Liver (tissue), 9 donors: ENCODE results near the gene KRTAP15-1. TPM values are rescaled to one million over a fixed set of nuclear protein-coding genes. Genes with fewer than 3 reads are reported as not detected.

Experiments
- DNase-seq: peaks from one replicate; pipeline ENCODE4 v3.0.0-alpha.2; 2017; ENCODE audit warnings: low spot score
- H3K27ac ChIP-seq, 2 donors: one replicate each; pipeline ENCODE4 v1.7.0; 2013; ENCODE audit warnings: inconsistent platforms in 2 of 2, low read length in 2 of 2, control low read depth in 1 of 2, low read depth in 1 of 2, mild to moderate bottlenecking in 1 of 2
- H3K27me3 ChIP-seq, 4 donors: one replicate each; pipeline versions ENCODE4 v1.6.1 to v1.7.0; 2013; ENCODE audit warnings: low read length in 3 of 4, inconsistent platforms in 1 of 4, mild to moderate bottlenecking in 1 of 4, moderate library complexity in 1 of 4; ENCODE audit not compliant: control insufficient read depth in 4 of 4, insufficient read depth in 4 of 4
- H3K36me3 ChIP-seq, 4 donors: one replicate each; pipeline versions ENCODE4 v1.6.1 to v1.7.0; 2013; ENCODE audit warnings: low read length in 3 of 4, mild to moderate bottlenecking in 3 of 4, low read depth in 1 of 4, moderate library complexity in 1 of 4; ENCODE audit not compliant: control insufficient read depth in 4 of 4, insufficient read depth in 3 of 4
- H3K4me1 ChIP-seq, 4 donors: one replicate each; pipeline versions ENCODE4 v1.6.1 to v1.7.0; 2013; ENCODE audit warnings: low read length in 3 of 4, mild to moderate bottlenecking in 3 of 4, moderate library complexity in 1 of 4; ENCODE audit not compliant: control insufficient read depth in 4 of 4, insufficient read depth in 4 of 4
- H3K4me3 ChIP-seq, 3 donors: one replicate each; pipeline versions ENCODE4 v1.6.1 to v1.7.0; 2013; ENCODE audit warnings: low read length in 3 of 3, control low read depth in 1 of 3, low read depth in 1 of 3, mild to moderate bottlenecking in 1 of 3
- H3K9ac ChIP-seq, 2 donors: one replicate each; pipeline ENCODE4 v1.7.0; 2013; ENCODE audit warnings: low read length in 2 of 2, mild to moderate bottlenecking in 2 of 2, moderate library complexity in 2 of 2, control low read depth in 1 of 2, low read depth in 1 of 2
- H3K9me3 ChIP-seq, 4 donors: one replicate each; pipeline versions ENCODE4 v1.6.1 to v1.7.0; 2013; ENCODE audit warnings: low read length in 3 of 4; ENCODE audit not compliant: control insufficient read depth in 4 of 4
- ATF3 ChIP-seq: IDR thresholded peaks from 2 replicates; pipeline ENCODE4 v1.6.1; 2016; ENCODE audit warnings: antibody characterized with exemption
- CTCF ChIP-seq: fragments of 150-350 bp; IDR thresholded peaks from 2 replicates; pipeline ENCODE4 v1.5.1; 2017; ENCODE audit warnings: improper control_type of control experiment, low read depth, low read length; ENCODE audit not compliant: missing input control
- EGR1 ChIP-seq, 2 donors: IDR thresholded peaks; 2 replicates each; pipeline ENCODE4 v1.6.1; 2016 to 2018; ENCODE audit warnings: antibody characterized with exemption in 2 of 2, low read depth in 2 of 2
- FOXA1 ChIP-seq: IDR thresholded peaks from 2 replicates; pipeline ENCODE4 v1.6.1; 2016; ENCODE audit warnings: antibody characterized with exemption
- FOXA2 ChIP-seq: IDR thresholded peaks from 2 replicates; pipeline ENCODE4 v1.6.1; 2016; ENCODE audit warnings: antibody characterized with exemption
- GABPA ChIP-seq, 2 donors: IDR thresholded peaks in 1 of 2; conservative IDR thresholded peaks in 1 of 2; 2 replicates each; pipeline ENCODE4 v1.6.1; 2016; ENCODE audit warnings: antibody characterized with exemption in 2 of 2, mild to moderate bottlenecking in 1 of 2, moderate library complexity in 1 of 2
- HNF4A ChIP-seq, 2 donors: conservative IDR thresholded peaks; 2 replicates each; pipeline ENCODE4 v1.6.1; 2016; ENCODE audit warnings: antibody characterized with exemption in 2 of 2, mild to moderate bottlenecking in 2 of 2
- HNF4G ChIP-seq: IDR thresholded peaks from 2 replicates; pipeline ENCODE4 v1.6.1; 2016; ENCODE audit warnings: antibody characterized with exemption
- JUND ChIP-seq, 2 donors: IDR thresholded peaks; 2 replicates each; pipeline ENCODE4 v1.6.1; 2016; ENCODE audit warnings: antibody characterized with exemption in 2 of 2
- MAX ChIP-seq: IDR thresholded peaks from 2 replicates; pipeline ENCODE4 v1.6.1; 2016; ENCODE audit warnings: antibody characterized with exemption
- NR2F2 ChIP-seq: IDR thresholded peaks from 2 replicates; pipeline ENCODE4 v1.6.1; 2016; ENCODE audit warnings: antibody characterized with exemption
- RAD21 ChIP-seq, 2 donors: IDR thresholded peaks; 2 replicates each; pipeline ENCODE4 v1.6.1; 2016; ENCODE audit warnings: antibody characterized with exemption in 2 of 2, mild to moderate bottlenecking in 2 of 2
- REST ChIP-seq: IDR thresholded peaks from 2 replicates; pipeline ENCODE4 v1.6.1; 2016; ENCODE audit warnings: antibody characterized with exemption, mild to moderate bottlenecking
- RXRA ChIP-seq, 2 donors: IDR thresholded peaks; 2 replicates each; pipeline ENCODE4 v1.6.1; 2017 to 2018; ENCODE audit warnings: antibody characterized with exemption in 2 of 2, mild to moderate bottlenecking in 1 of 2
- SP1 ChIP-seq: IDR thresholded peaks from 2 replicates; pipeline ENCODE4 v1.6.1; 2018; ENCODE audit warnings: antibody characterized with exemption, mild to moderate bottlenecking
- TAF1 ChIP-seq: conservative IDR thresholded peaks from 2 replicates; pipeline ENCODE4 v1.6.1; 2016; ENCODE audit warnings: antibody characterized with exemption, mild to moderate bottlenecking
- YY1 ChIP-seq: IDR thresholded peaks from 2 replicates; pipeline ENCODE4 v1.6.1; 2016; ENCODE audit warnings: antibody characterized with exemption, mild to moderate bottlenecking
- ZBTB33 ChIP-seq: IDR thresholded peaks from 2 replicates; pipeline ENCODE4 v1.6.1; 2016; ENCODE audit warnings: antibody characterized with exemption
- WGBS: extraction: QIAGEN DNeasy Blood & Tissue Kit; methylation state at CpG from one replicate; pipeline ENCODE4 v1.1.7; 2013; 5-methylcytosine and 5-hydroxymethylcytosine counted together
- polyA plus RNA-seq, 2 donors: library from polyadenylated mRNA; stranded (reverse) in 1 of 2; unstranded in 1 of 2; fragments of 200-250 nt in 1 of 2; fragments of >200 nt in 1 of 2; fragmentation: Nextera tagmentation in 1 of 2; extraction: Ambion mirVana in 1 of 2; gene quantifications; one replicate each; pipeline versions ENCODE4 v1.2.1 to v1.2.3, GENCODE V29; 2013 to 2015
- total RNA-seq, 2 donors: library from RNA; depleted of rRNA; stranded (reverse); fragments of >200 nt; gene quantifications; one replicate each; pipeline ENCODE4 v1.2.3, GENCODE V29; 2014
- donor health status: healthy.
- donor health status: healthy.
- donor health status: healthy.
- donor health status: healthy.
- donor health status: healthy.

Gene KRTAP15-1
- total and polyA plus RNA-seq, 4 donors, result not detected

GRCh38 chr21:30463713-30464112 is 23.6 kb downstream of the KRTAP15-1 start:
- peak; percentile 23 for TF ChIP-seq CTCF
- no peak for TF ChIP-seq RXRA (IDR thresholded peaks at IDR 0.05)
- peak in 1 of 2 donors; percentile 25 for TF ChIP-seq RAD21 (IDR thresholded peaks at IDR 0.05)
- TF ChIP-seq REST, result no peak
- no peaks in the 10 kb centered on the region for H3K4me1 ChIP-seq
- no peaks in the 10 kb centered on the region for H3K27me3 ChIP-seq
- 55% methylated on average over 3 of the region's 3 CpGs for WGBS
- H3K27ac ChIP-seq, result no peak overlapping the region
- no peak overlapping the region for H3K9ac ChIP-seq
- H3K4me3 ChIP-seq, result no peak overlapping the region
- DNase-seq, result no peak
- H3K36me3 ChIP-seq, result no peaks in the 10 kb centered on the region
- H3K9me3 ChIP-seq, result no peaks in the 10 kb centered on the region

- no peaks in the 10 kb centered on the region for H3K9me3 ChIP-seq
- TF ChIP-seq HNF4A (conservative IDR thresholded peaks at IDR 0.05) (no peak), REST (no peak), FOXA2 (no peak), GABPA (IDR thresholded peaks at IDR 0.05 in 1 of 2, conservative IDR thresholded peaks at IDR 0.05 in 1 of 2) (no peak), MAX (no peak), HNF4G (no peak), ATF3 (no peak), RXRA (IDR thresholded peaks at IDR 0.05) (no peak), RAD21 (IDR thresholded peaks at IDR 0.05) (no peak), EGR1 (IDR thresholded peaks at IDR 0.05; ENCODE audit: low read depth in 2 of 2) (no peak), JUND (IDR thresholded peaks at IDR 0.05) (no peak), FOXA1 (no peak), ZBTB33 (no peak), CTCF (no peak), YY1 (no peak), SP1 (no peak), TAF1 (no peak), NR2F2 (no peak)
- H3K9ac ChIP-seq, result no peak overlapping the region
- H3K4me3 ChIP-seq, result no peak overlapping the region
- no peaks in the 10 kb centered on the region for H3K36me3 ChIP-seq
- no peaks in the 10 kb centered on the region for H3K4me1 ChIP-seq
- H3K27me3 ChIP-seq, result no peaks in the 10 kb centered on the region
- H3K27ac ChIP-seq, result no peak overlapping the region
- DNase-seq, result no peak
- WGBS, result 69% methylated on average over 6 of the region's 6 CpGs
These were observed 29.0 kb downstream of the KRTAP15-1 start for GRCh38 chr21:30468900-30469714.
